ENCODE data around the gene KCTD2. TPM values are rescaled to one million over a fixed set of nuclear protein-coding genes. Genes with fewer than 3 reads are reported as not detected.

The KCTD2 gene
- total and polyA plus RNA-seq, 2 of the 13 experiments (the other 11 are each of a cell fraction or from before 2014, with no cell fraction given): 28.3 to 32.6 TPM

- TF ChIP-seq STAT6 (CRISPR knock-in tag; IDR thresholded peaks at IDR 0.05; ENCODE audit: borderline replicate concordance) (peak; percentile 97; the same call in 1 of the 2 replicates), SIX1 (CRISPR knock-in tag; IDR thresholded peaks at IDR 0.05; ENCODE audit: borderline replicate concordance) (peak; percentile 75; the same call in 1 of the 2 replicates), ISL2 (CRISPR knock-in tag; IDR thresholded peaks at IDR 0.05) (peak; percentile 91), PCBP2 (optimal IDR thresholded peaks at IDR 0.05; ENCODE audit: low read depth, low read length, poor library complexity, severe bottlenecking) (no peak), RFXANK (CRISPR knock-in tag; IDR thresholded peaks at IDR 0.05) (peak; percentile 71; the same call in 1 of the 2 replicates), ZHX2 (IDR thresholded peaks at IDR 0.05; ENCODE audit: low read depth) (peak; percentile 95), ZHX2 (CRISPR knock-in tag; IDR thresholded peaks at IDR 0.05; ENCODE audit: borderline replicate concordance) (peak; percentile 83; the same call in 1 of the 2 replicates), ZNF264 (CRISPR knock-in tag; IDR thresholded peaks at IDR 0.05) (peak; percentile 96), ZNF34 (CRISPR knock-in tag; IDR thresholded peaks at IDR 0.05; ENCODE audit: borderline replicate concordance) (peak; percentile 98), SETDB1 (CRISPR knock-in tag; IDR thresholded peaks at IDR 0.05; ENCODE audit: borderline replicate concordance) (no peak), MTA1 (CRISPR knock-in tag; IDR thresholded peaks at IDR 0.05; ENCODE audit: borderline replicate concordance) (peak; percentile 96), MATR3 (CRISPR knock-in tag; IDR thresholded peaks at IDR 0.05) (0 out of 2 replicates have a peak, but pooled peaks have one; percentile 77), ATF1 (CRISPR knock-in tag; IDR thresholded peaks at IDR 0.05) (peak; percentile 83), ZNF317 (CRISPR knock-in tag; IDR thresholded peaks at IDR 0.05) (peak; percentile 94), MAF1 (CRISPR knock-in tag; IDR thresholded peaks at IDR 0.05; ENCODE audit: borderline replicate concordance) (peak; percentile 95; the same call in 1 of the 2 replicates), SNAI1 (CRISPR knock-in tag; IDR thresholded peaks at IDR 0.05; ENCODE audit: borderline replicate concordance) (peak; percentile 99), CREM (IDR thresholded peaks at IDR 0.05) (peak; percentile 84), CREM (CRISPR knock-in tag; IDR thresholded peaks at IDR 0.05) (peak; percentile 16; the same call in 1 of the 2 replicates), ARNTL (CRISPR knock-in tag; IDR thresholded peaks at IDR 0.05) (peak; percentile 62; the same call in 1 of the 2 replicates), ARNT (IDR thresholded peaks at IDR 0.05) (no peak), PHF21A (CRISPR knock-in tag; IDR thresholded peaks at IDR 0.05) (peak; percentile 96), ZNF768 (CRISPR knock-in tag; IDR thresholded peaks at IDR 0.05) (peak; percentile 88), ZNF207 (IDR thresholded peaks at IDR 0.05; ENCODE audit: borderline replicate concordance) (no peak), RAD51 (IDR thresholded peaks at IDR 0.05; ENCODE audit: borderline replicate concordance) (no peak)
These were observed 34.5 kb upstream of the KCTD2 start, which contains the start of gene MRPL58 (continued) for GRCh38 chr17:75012346-75013091.

All from HepG2 (cell line).